Measurements from ENCODE around the gene CBX4.

Gene CBX4

GRCh38 chr17:79841369-79842135, 2.3 kb upstream of the CBX4 start:
- no peak for TF ChIP-seq ZNF274 (IDR thresholded peaks at IDR 0.05; ENCODE audit: low read depth, low read length)
- H3K4me3 ChIP-seq (ENCODE audit: low read length), result no peak overlapping the region

GRCh38 chr17:79840989-79841286, 1.7 kb upstream of the CBX4 start:
- H3K4me3 ChIP-seq (ENCODE audit: low read length), result no peak overlapping the region
- TF ChIP-seq ZNF274 (IDR thresholded peaks at IDR 0.05; ENCODE audit: low read depth, low read length), result no peak

- TF ChIP-seq ZNF274 (IDR thresholded peaks at IDR 0.05; ENCODE audit: low read depth, low read length), result no peak
- H3K4me3 ChIP-seq (ENCODE audit: low read length), result no peak overlapping the region
These were observed 1.2 kb upstream of the CBX4 start for GRCh38 chr17:79840269-79840988.

- no peak for TF ChIP-seq ZNF274 (IDR thresholded peaks at IDR 0.05; ENCODE audit: low read depth, low read length)
- peak overlapping the region; percentile 90 for H3K4me3 ChIP-seq (ENCODE audit: low read length)
These were observed 542 bp downstream of the CBX4 start for GRCh38 chr17:79838522-79839274.

- H3K4me3 ChIP-seq (ENCODE audit: low read length), result peak overlapping the region; percentile 90
- no peak for TF ChIP-seq ZNF274 (IDR thresholded peaks at IDR 0.05; ENCODE audit: low read depth, low read length)
These were observed 1.2 kb downstream of the CBX4 start for GRCh38 chr17:79837888-79838521.

- TF ChIP-seq ZNF274 (IDR thresholded peaks at IDR 0.05; ENCODE audit: low read depth, low read length), result no peak
- peak overlapping the region; percentile 90 for H3K4me3 ChIP-seq (ENCODE audit: low read length)
These were observed 2.0 kb downstream of the CBX4 start for GRCh38 chr17:79836972-79837887.

- peak overlapping the region; percentile 31; the same call in 1 of the 2 replicates for H3K4me3 ChIP-seq (ENCODE audit: low read length)
- no peak for TF ChIP-seq ZNF274 (IDR thresholded peaks at IDR 0.05; ENCODE audit: low read depth, low read length)
These were observed 2.7 kb downstream of the CBX4 start for GRCh38 chr17:79836510-79836971.

GRCh38 chr17:79835953-79836509, 3.2 kb downstream of the CBX4 start:
- H3K4me3 ChIP-seq (ENCODE audit: low read length), result no peak overlapping the region; the same call in 1 of the 2 replicates
- TF ChIP-seq ZNF274 (IDR thresholded peaks at IDR 0.05; ENCODE audit: low read depth, low read length), result no peak

GRCh38 chr17:79835470-79835899, 3.8 kb downstream of the CBX4 start:
- TF ChIP-seq ZNF274 (IDR thresholded peaks at IDR 0.05; ENCODE audit: low read depth, low read length), result no peak
- no peak overlapping the region for H3K4me3 ChIP-seq (ENCODE audit: low read length)

GRCh38 chr17:79834565-79835469, 4.4 kb downstream of the CBX4 start:
- no peak overlapping the region for H3K4me3 ChIP-seq (ENCODE audit: low read length)
- no peak for TF ChIP-seq ZNF274 (IDR thresholded peaks at IDR 0.05; ENCODE audit: low read depth, low read length)

- no peak for TF ChIP-seq ZNF274 (IDR thresholded peaks at IDR 0.05; ENCODE audit: low read depth, low read length)
- H3K4me3 ChIP-seq (ENCODE audit: low read length), result no peak overlapping the region
These were observed 5.3 kb downstream of the CBX4 start for GRCh38 chr17:79833744-79834564.
